ENCODE results near the gene ARHGEF25.
"Not testable (repeated sequence)": the region's sequence is repeated elsewhere in the genome, so short reads cannot be mapped to it uniquely, and the experiment has no call there.

Gene ARHGEF25

DNA sequence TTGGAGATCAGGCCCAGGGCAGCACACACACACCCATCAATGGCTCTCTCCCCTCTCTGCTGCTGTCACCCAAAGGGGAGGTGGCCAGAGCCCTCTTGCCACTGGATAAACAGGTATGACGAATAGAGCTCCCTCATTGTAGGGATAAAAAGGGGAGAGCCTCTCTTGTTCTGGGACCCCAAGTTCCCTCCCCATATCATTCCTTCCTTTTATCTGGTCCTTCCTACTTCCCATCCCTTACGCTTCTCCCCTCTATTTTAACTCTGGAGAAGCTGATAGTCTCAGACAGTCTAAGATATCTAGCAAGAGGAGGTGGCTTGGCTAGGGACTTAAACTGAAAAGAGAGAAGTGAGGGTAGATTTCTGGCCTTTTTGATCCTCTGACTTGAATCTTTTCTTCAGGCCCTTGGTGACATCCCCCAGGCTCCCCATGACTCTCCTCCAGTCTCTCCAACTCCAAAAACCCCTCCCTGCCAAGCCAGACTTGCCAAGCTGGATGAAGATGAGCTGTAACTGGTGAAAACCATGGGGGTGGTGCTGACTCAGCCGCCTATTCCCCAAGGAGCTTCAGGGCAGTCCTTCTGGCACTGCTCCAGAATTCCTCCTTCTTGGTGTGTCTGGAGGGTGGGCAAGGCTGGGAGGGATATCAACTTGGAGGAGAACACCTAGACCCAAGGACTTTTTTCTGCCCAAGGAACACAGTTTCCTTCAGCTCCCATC lies 5.3 kb downstream of the ARHGEF25 start:
- Histone ChIP-seq H3K27me3 (ENCODE audit: insufficient read depth, poor library complexity, severe bottlenecking) (peaks cover 72% of the 10 kb centered on the region), H3K4me3 (replicated peaks; ENCODE audit: insufficient read depth, low read length) (no peak overlapping the region), H3K27ac (replicated peaks) (no peak overlapping the region)
- TF ChIP-seq GABPA (IDR thresholded peaks at IDR 0.05; ENCODE audit: low read depth) = no peak
- TF ChIP-seq REST (IDR thresholded peaks at IDR 0.05; ENCODE audit: insufficient replicate concordance, low read depth) = no peak
- TF ChIP-seq CTCF (IDR thresholded peaks at IDR 0.05; ENCODE audit: insufficient read depth, low read length) = no peak
- no peak for TF ChIP-seq SPI1 (IDR thresholded peaks at IDR 0.05; ENCODE audit: borderline replicate concordance, low read depth)
- TF ChIP-seq POLR2AphosphoS5 (IDR thresholded peaks at IDR 0.05; ENCODE audit: low read depth) = no peak
- no peak for DNase-seq (ENCODE audit: low read depth in 1 of 2, low spot score in 1 of 2)

- no peak overlapping the region for H3K4me3 ChIP-seq (replicated peaks; ENCODE audit: insufficient read depth, low read length)
- no peak overlapping the region for H3K27ac ChIP-seq (replicated peaks)
- peaks cover 67% of the 10 kb centered on the region for H3K27me3 ChIP-seq (ENCODE audit: insufficient read depth, poor library complexity, severe bottlenecking)
These were observed 6.7 kb downstream of the ARHGEF25 start for GRCh38 chr12:57617942-57618341.

DNA sequence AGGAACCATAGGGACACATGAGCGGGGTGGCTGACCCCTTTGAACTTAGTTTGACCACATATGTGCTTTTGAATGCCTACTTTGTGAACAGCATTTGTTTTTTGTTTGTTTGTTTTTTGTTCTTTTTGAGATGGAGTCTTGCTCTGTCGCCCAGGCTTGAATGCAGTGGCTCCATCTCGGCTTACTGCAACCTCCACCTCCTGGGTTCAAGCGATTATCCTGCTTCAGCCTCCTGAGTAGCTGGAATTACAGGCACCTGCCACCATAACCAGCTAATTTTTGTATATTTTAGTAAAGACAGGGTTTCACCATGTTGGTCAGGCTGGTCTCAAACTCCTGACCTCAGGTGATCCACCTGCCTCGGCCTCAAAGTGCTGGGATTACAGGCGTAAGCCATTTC lies 7.2 kb downstream of the ARHGEF25 start:
- peaks cover 67% of the 10 kb centered on the region for H3K27me3 ChIP-seq (ENCODE audit: insufficient read depth, poor library complexity, severe bottlenecking)
- DNase-seq (ENCODE audit: low read depth in 1 of 2, low spot score in 1 of 2); H3K4me3 ChIP-seq (replicated peaks; ENCODE audit: insufficient read depth, low read length); H3K27ac ChIP-seq (replicated peaks): not testable (repeated sequence)

More at GRCh38 chr12:57617942-57618341, 6.7 kb downstream of the ARHGEF25 start:
- no peak for DNase-seq (ENCODE audit: low read depth in 1 of 2, low spot score in 1 of 2)
- no peak for TF ChIP-seq CTCF (IDR thresholded peaks at IDR 0.05; ENCODE audit: insufficient read depth, low read length)

DNA sequence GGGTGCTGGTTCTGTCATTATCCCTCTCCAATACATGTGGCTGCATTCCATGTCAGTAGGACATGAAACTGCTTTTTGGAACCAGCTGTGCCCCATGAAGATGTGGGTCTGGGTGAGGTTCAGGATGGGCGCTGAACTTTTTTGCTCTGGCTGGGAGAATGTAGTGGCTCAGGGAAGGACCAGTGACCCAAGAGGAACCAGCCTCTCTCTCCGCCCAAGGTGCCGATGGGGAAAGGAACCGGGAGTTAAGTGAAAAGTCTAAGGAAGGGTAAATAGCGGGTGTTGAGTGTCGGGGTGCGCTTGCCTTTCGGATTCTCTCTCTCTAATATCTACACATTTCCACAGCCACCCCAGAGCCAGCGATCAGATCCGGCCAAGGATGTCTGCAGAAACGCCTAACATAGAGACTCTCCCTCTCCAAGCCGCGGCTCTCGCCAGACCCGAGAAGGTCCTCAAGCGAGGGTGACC lies 7.8 kb downstream of the ARHGEF25 start:
- DNase-seq (ENCODE audit: low read depth in 1 of 2, low spot score in 1 of 2) = no peak
- H3K4me3 ChIP-seq (replicated peaks; ENCODE audit: insufficient read depth, low read length) = no peak overlapping the region

More for the DNA sequence above, 7.8 kb downstream of the ARHGEF25 start:
- H3K27me3 ChIP-seq (ENCODE audit: insufficient read depth, poor library complexity, severe bottlenecking) = peaks cover 61% of the 10 kb centered on the region
- TF ChIP-seq POLR2AphosphoS5 (IDR thresholded peaks at IDR 0.05; ENCODE audit: low read depth) (no peak), CTCF (IDR thresholded peaks at IDR 0.05; ENCODE audit: insufficient read depth, low read length) (no peak), GABPA (IDR thresholded peaks at IDR 0.05; ENCODE audit: low read depth) (no peak), SPI1 (IDR thresholded peaks at IDR 0.05; ENCODE audit: borderline replicate concordance, low read depth) (no peak), REST (IDR thresholded peaks at IDR 0.05; ENCODE audit: insufficient replicate concordance, low read depth) (no peak)
- H3K27ac ChIP-seq (replicated peaks) = no peak overlapping the region

Data from HL-60 (cell line).